ENCODE measurements around the gene RELA.
A peak's percentile ranks its signal among the peaks of the same experiment; 100 is the strongest.

The RELA gene

GRCh38 chr11:65657426-65657825, 5.3 kb downstream of the RELA start:
- H3K18ac ChIP-seq (ENCODE audit: low read length): no peak overlapping the region
- WGBS (ENCODE audit: extremely low coverage, insufficient coverage, low lambda C conversion rate): no CpG with 5 or more reads among the region's 7 CpGs
- H3K23ac ChIP-seq (ENCODE audit: low read length): no peak overlapping the region
- H3K79me2 ChIP-seq (ENCODE audit: control insufficient read depth, insufficient read depth, low read length): peaks cover 12% of the 10 kb centered on the region
- H3K27me3 ChIP-seq (ENCODE audit: insufficient read depth, low read length, poor library complexity): no peaks in the 10 kb centered on the region
- H4K8ac ChIP-seq (ENCODE audit: low read depth, low read length): no peak overlapping the region
- H3K36me3 ChIP-seq (ENCODE audit: control insufficient read depth, insufficient read depth, low read length): peaks cover 12% of the 10 kb centered on the region
- no peak overlapping the region for H4K5ac ChIP-seq (ENCODE audit: low read length)
- H3K9ac ChIP-seq (ENCODE audit: low read length): no peak overlapping the region
- no peak overlapping the region for H3K27ac ChIP-seq (ENCODE audit: low read depth, low read length)
- DNase-seq: no peak
- no peak overlapping the region for H3K4ac ChIP-seq (ENCODE audit: low read depth, low read length)
- H2BK5ac ChIP-seq (ENCODE audit: low read length): no peak overlapping the region
- no peak overlapping the region for H2AK5ac ChIP-seq (ENCODE audit: low read length)
- H3K4me1 ChIP-seq (ENCODE audit: control insufficient read depth, low read depth, low read length): peaks cover 4% of the 10 kb centered on the region
- no peak overlapping the region for H2BK15ac ChIP-seq (replicated peaks; ENCODE audit: low read depth)
- peaks cover 15% of the 10 kb centered on the region for H3K79me1 ChIP-seq (ENCODE audit: low read length)
- no peak overlapping the region for H2BK120ac ChIP-seq (ENCODE audit: low read depth, low read length)
- no peak overlapping the region for H3K4me2 ChIP-seq (ENCODE audit: low read length)
- H3K56ac ChIP-seq (ENCODE audit: low read length): no peak overlapping the region
- no peak overlapping the region for H3K4me3 ChIP-seq (ENCODE audit: low read length)

GRCh38 chr11:65655570-65656332, 7.0 kb downstream of the RELA start:
- H3K27me3 ChIP-seq (ENCODE audit: insufficient read depth, low read length, poor library complexity): no peaks in the 10 kb centered on the region
- no peak overlapping the region for H4K8ac ChIP-seq (ENCODE audit: low read depth, low read length)
- no peak overlapping the region for H3K4ac ChIP-seq (ENCODE audit: low read depth, low read length)
- no peak overlapping the region for H2BK120ac ChIP-seq (ENCODE audit: low read depth, low read length)
- no peak overlapping the region for H3K4me3 ChIP-seq (ENCODE audit: low read length)
- no peak for DNase-seq
- no CpG with 5 or more reads among the region's 16 CpGs for WGBS (ENCODE audit: extremely low coverage, insufficient coverage, low lambda C conversion rate)
- no peak overlapping the region for H3K27ac ChIP-seq (ENCODE audit: low read depth, low read length)
- no peaks in the 10 kb centered on the region for H3K79me2 ChIP-seq (ENCODE audit: control insufficient read depth, insufficient read depth, low read length)
- H3K79me1 ChIP-seq (ENCODE audit: low read length): peaks cover 3% of the 10 kb centered on the region
- peaks cover 2% of the 10 kb centered on the region for H3K4me1 ChIP-seq (ENCODE audit: control insufficient read depth, low read depth, low read length)
- no peak overlapping the region for H2AK5ac ChIP-seq (ENCODE audit: low read length)
- no peak overlapping the region for H3K23ac ChIP-seq (ENCODE audit: low read length)
- H3K4me2 ChIP-seq (ENCODE audit: low read length): no peak overlapping the region
- no peak overlapping the region for H3K9ac ChIP-seq (ENCODE audit: low read length)
- no peak overlapping the region for H2BK5ac ChIP-seq (ENCODE audit: low read length)
- H3K18ac ChIP-seq (ENCODE audit: low read length): no peak overlapping the region
- H2BK15ac ChIP-seq (replicated peaks; ENCODE audit: low read depth): no peak overlapping the region
- H3K56ac ChIP-seq (ENCODE audit: low read length): no peak overlapping the region
- H3K36me3 ChIP-seq (ENCODE audit: control insufficient read depth, insufficient read depth, low read length): peaks cover 12% of the 10 kb centered on the region
- H4K5ac ChIP-seq (ENCODE audit: low read length): no peak overlapping the region

GRCh38 chr11:65654375-65655349, 8.1 kb downstream of the RELA start:
- Histone ChIP-seq H3K4ac (ENCODE audit: low read depth, low read length) (no peak overlapping the region), H3K23ac (ENCODE audit: low read length) (no peak overlapping the region), H2AK5ac (ENCODE audit: low read length) (no peak overlapping the region), H4K5ac (ENCODE audit: low read length) (no peak overlapping the region), H3K27ac (ENCODE audit: low read depth, low read length) (no peak overlapping the region), H3K79me2 (ENCODE audit: control insufficient read depth, insufficient read depth, low read length) (no peaks in the 10 kb centered on the region), H2BK15ac (replicated peaks; ENCODE audit: low read depth) (no peak overlapping the region), H3K4me3 (ENCODE audit: low read length) (no peak overlapping the region), H4K8ac (ENCODE audit: low read depth, low read length) (no peak overlapping the region), H3K36me3 (ENCODE audit: control insufficient read depth, insufficient read depth, low read length) (peaks cover 8% of the 10 kb centered on the region), H3K56ac (ENCODE audit: low read length) (no peak overlapping the region), H3K18ac (ENCODE audit: low read length) (no peak overlapping the region), H3K27me3 (ENCODE audit: insufficient read depth, low read length, poor library complexity) (no peaks in the 10 kb centered on the region), H2BK120ac (ENCODE audit: low read depth, low read length) (no peak overlapping the region), H3K4me2 (ENCODE audit: low read length) (no peak overlapping the region), H3K79me1 (ENCODE audit: low read length) (peaks cover 1% of the 10 kb centered on the region), H3K4me1 (ENCODE audit: control insufficient read depth, low read depth, low read length) (peaks cover 2% of the 10 kb centered on the region), H3K9ac (ENCODE audit: low read length) (no peak overlapping the region), H2BK5ac (ENCODE audit: low read length) (no peak overlapping the region)
- WGBS (ENCODE audit: extremely low coverage, insufficient coverage, low lambda C conversion rate): no CpG with 5 or more reads among the region's 14 CpGs
- DNase-seq: no peak

- Histone ChIP-seq H3K4me2 (ENCODE audit: low read length) (peak overlapping the region; percentile 58), H3K56ac (ENCODE audit: low read length) (peak overlapping the region; percentile 90), H3K36me3 (ENCODE audit: control insufficient read depth, insufficient read depth, low read length) (peaks cover 4% of the 10 kb centered on the region), H3K79me1 (ENCODE audit: low read length) (no peaks in the 10 kb centered on the region), H3K79me2 (ENCODE audit: control insufficient read depth, insufficient read depth, low read length) (no peaks in the 10 kb centered on the region), H3K23ac (ENCODE audit: low read length) (no peak overlapping the region), H3K9ac (ENCODE audit: low read length) (peak overlapping the region; percentile 85), H3K27me3 (ENCODE audit: insufficient read depth, low read length, poor library complexity) (no peaks in the 10 kb centered on the region), H3K4me3 (ENCODE audit: low read length) (no peak overlapping the region), H2BK5ac (ENCODE audit: low read length) (peak overlapping the region; percentile 75), H2AK5ac (ENCODE audit: low read length) (peak overlapping the region; percentile 66), H2BK120ac (ENCODE audit: low read depth, low read length) (no peak overlapping the region), H4K5ac (ENCODE audit: low read length) (peak overlapping the region; percentile 54), H3K18ac (ENCODE audit: low read length) (peak overlapping the region; percentile 19), H3K4ac (ENCODE audit: low read depth, low read length) (peak overlapping the region; percentile 49), H3K27ac (ENCODE audit: low read depth, low read length) (peak overlapping the region; percentile 93), H2BK15ac (replicated peaks; ENCODE audit: low read depth) (no peak overlapping the region), H4K8ac (ENCODE audit: low read depth, low read length) (peak overlapping the region; percentile 59), H3K4me1 (ENCODE audit: control insufficient read depth, low read depth, low read length) (peaks cover 2% of the 10 kb centered on the region)
- no CpG with 5 or more reads among the region's 12 CpGs for WGBS (ENCODE audit: extremely low coverage, insufficient coverage, low lambda C conversion rate)
- DNase-seq: no peak
Observed at GRCh38 chr11:65653229-65654225, 9.2 kb downstream of the RELA start.

GRCh38 chr11:65652511-65653228, 10.0 kb downstream of the RELA start:
- Histone ChIP-seq H3K23ac (ENCODE audit: low read length) (no peak overlapping the region), H3K4me1 (ENCODE audit: control insufficient read depth, low read depth, low read length) (peaks cover 2% of the 10 kb centered on the region), H3K4me3 (ENCODE audit: low read length) (peak overlapping the region; percentile 45), H3K27me3 (ENCODE audit: insufficient read depth, low read length, poor library complexity) (no peaks in the 10 kb centered on the region), H3K4me2 (ENCODE audit: low read length) (peak overlapping the region; percentile 94), H3K18ac (ENCODE audit: low read length) (peak overlapping the region; percentile 95), H2AK5ac (ENCODE audit: low read length) (peak overlapping the region; percentile 66), H3K79me1 (ENCODE audit: low read length) (no peaks in the 10 kb centered on the region), H3K56ac (ENCODE audit: low read length) (peak overlapping the region; percentile 97), H2BK5ac (ENCODE audit: low read length) (peak overlapping the region; percentile 75), H4K8ac (ENCODE audit: low read depth, low read length) (peak overlapping the region; percentile 59), H2BK15ac (replicated peaks; ENCODE audit: low read depth) (no peak overlapping the region), H3K79me2 (ENCODE audit: control insufficient read depth, insufficient read depth, low read length) (no peaks in the 10 kb centered on the region), H3K9ac (ENCODE audit: low read length) (peak overlapping the region; percentile 89), H3K4ac (ENCODE audit: low read depth, low read length) (peak overlapping the region; percentile 73), H2BK120ac (ENCODE audit: low read depth, low read length) (no peak overlapping the region), H4K5ac (ENCODE audit: low read length) (peak overlapping the region; percentile 54), H3K27ac (ENCODE audit: low read depth, low read length) (peak overlapping the region; percentile 93), H3K36me3 (ENCODE audit: control insufficient read depth, insufficient read depth, low read length) (peaks cover 2% of the 10 kb centered on the region)
- DNase-seq: peak; percentile 94
- no CpG with 5 or more reads among the region's 68 CpGs for WGBS (ENCODE audit: extremely low coverage, insufficient coverage, low lambda C conversion rate)
